Liver (tissue), 3 donors: ENCODE measurements around the gene RIOX2.

Source experiments
- ATF3 ChIP-seq: IDR thresholded peaks from 2 replicates; pipeline ENCODE4 v1.6.1; 2016; ENCODE audit warnings: antibody characterized with exemption
- CTCF ChIP-seq: fragments of 150-350 bp; IDR thresholded peaks from 2 replicates; pipeline ENCODE4 v1.5.1; 2017; ENCODE audit warnings: improper control_type of control experiment, low read depth, low read length; ENCODE audit not compliant: missing input control
- EGR1 ChIP-seq, 2 donors: IDR thresholded peaks; 2 replicates each; pipeline ENCODE4 v1.6.1; 2016 to 2018; ENCODE audit warnings: antibody characterized with exemption in 2 of 2, low read depth in 2 of 2
- FOXA1 ChIP-seq: IDR thresholded peaks from 2 replicates; pipeline ENCODE4 v1.6.1; 2016; ENCODE audit warnings: antibody characterized with exemption
- FOXA2 ChIP-seq: IDR thresholded peaks from 2 replicates; pipeline ENCODE4 v1.6.1; 2016; ENCODE audit warnings: antibody characterized with exemption
- GABPA ChIP-seq, 2 donors: IDR thresholded peaks in 1 of 2; conservative IDR thresholded peaks in 1 of 2; 2 replicates each; pipeline ENCODE4 v1.6.1; 2016; ENCODE audit warnings: antibody characterized with exemption in 2 of 2, mild to moderate bottlenecking in 1 of 2, moderate library complexity in 1 of 2
- MAX ChIP-seq: IDR thresholded peaks from 2 replicates; pipeline ENCODE4 v1.6.1; 2016; ENCODE audit warnings: antibody characterized with exemption
- RAD21 ChIP-seq, 2 donors: IDR thresholded peaks; 2 replicates each; pipeline ENCODE4 v1.6.1; 2016; ENCODE audit warnings: antibody characterized with exemption in 2 of 2, mild to moderate bottlenecking in 2 of 2
- REST ChIP-seq: IDR thresholded peaks from 2 replicates; pipeline ENCODE4 v1.6.1; 2016; ENCODE audit warnings: antibody characterized with exemption, mild to moderate bottlenecking
- RXRA ChIP-seq, 2 donors: IDR thresholded peaks; 2 replicates each; pipeline ENCODE4 v1.6.1; 2017 to 2018; ENCODE audit warnings: antibody characterized with exemption in 2 of 2, mild to moderate bottlenecking in 1 of 2
- TAF1 ChIP-seq: conservative IDR thresholded peaks from 2 replicates; pipeline ENCODE4 v1.6.1; 2016; ENCODE audit warnings: antibody characterized with exemption, mild to moderate bottlenecking
- YY1 ChIP-seq: IDR thresholded peaks from 2 replicates; pipeline ENCODE4 v1.6.1; 2016; ENCODE audit warnings: antibody characterized with exemption, mild to moderate bottlenecking
- ZBTB33 ChIP-seq: IDR thresholded peaks from 2 replicates; pipeline ENCODE4 v1.6.1; 2016; ENCODE audit warnings: antibody characterized with exemption
- donor health status: healthy.
- donor health status: healthy.

GRCh38 chr3:97928986-97929385 is 43.2 kb downstream of the RIOX2 start:
- TF ChIP-seq YY1: no peak
- no peak for TF ChIP-seq CTCF
- TF ChIP-seq RAD21 (IDR thresholded peaks at IDR 0.05): no peak
- no peak for TF ChIP-seq TAF1
- TF ChIP-seq MAX: no peak
- TF ChIP-seq GABPA (IDR thresholded peaks at IDR 0.05 in 1 of 2, conservative IDR thresholded peaks at IDR 0.05 in 1 of 2): no peak
- no peak for TF ChIP-seq ZBTB33
- no peak for TF ChIP-seq REST
- no peak for TF ChIP-seq FOXA2
- no peak for TF ChIP-seq RXRA (IDR thresholded peaks at IDR 0.05)
- no peak for TF ChIP-seq FOXA1
- TF ChIP-seq EGR1 (IDR thresholded peaks at IDR 0.05; ENCODE audit: low read depth in 2 of 2): no peak
- TF ChIP-seq ATF3: no peak
